Fibroblast of skin of left quadriceps (primary cell): ENCODE data around the gene RNF181.
A peak's percentile ranks its signal among the peaks of the same experiment; 100 is the strongest.
"Not testable (repeated sequence)": the region's sequence is repeated elsewhere in the genome, so short reads cannot be mapped to it uniquely, and the experiment has no call there.

Experiments used
- DNase-seq, 2 experiments: peaks; one replicate each; pipeline ENCODE4 v3.0.0-alpha.2; 2013; ENCODE audit warnings: low read depth in 2 of 2

The RNF181 gene

DNA sequence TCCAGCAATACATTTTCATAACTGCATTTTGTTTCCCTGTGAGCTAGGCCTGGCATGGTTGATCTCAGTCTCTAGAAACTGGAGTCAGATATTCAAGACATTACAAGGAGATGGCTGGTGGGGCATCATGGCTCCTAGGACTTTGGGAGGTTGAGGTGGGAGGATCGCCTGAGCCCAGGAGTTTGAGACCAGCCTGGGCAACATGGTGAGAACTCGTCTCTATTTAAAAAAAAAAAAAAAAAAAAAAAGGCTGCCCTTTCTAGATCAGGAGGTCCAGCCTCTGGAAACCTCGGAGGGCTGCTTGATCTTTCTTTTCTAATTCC lies 18.5 kb upstream of the RNF181 start:
- DNase-seq, result no peak

DNA sequence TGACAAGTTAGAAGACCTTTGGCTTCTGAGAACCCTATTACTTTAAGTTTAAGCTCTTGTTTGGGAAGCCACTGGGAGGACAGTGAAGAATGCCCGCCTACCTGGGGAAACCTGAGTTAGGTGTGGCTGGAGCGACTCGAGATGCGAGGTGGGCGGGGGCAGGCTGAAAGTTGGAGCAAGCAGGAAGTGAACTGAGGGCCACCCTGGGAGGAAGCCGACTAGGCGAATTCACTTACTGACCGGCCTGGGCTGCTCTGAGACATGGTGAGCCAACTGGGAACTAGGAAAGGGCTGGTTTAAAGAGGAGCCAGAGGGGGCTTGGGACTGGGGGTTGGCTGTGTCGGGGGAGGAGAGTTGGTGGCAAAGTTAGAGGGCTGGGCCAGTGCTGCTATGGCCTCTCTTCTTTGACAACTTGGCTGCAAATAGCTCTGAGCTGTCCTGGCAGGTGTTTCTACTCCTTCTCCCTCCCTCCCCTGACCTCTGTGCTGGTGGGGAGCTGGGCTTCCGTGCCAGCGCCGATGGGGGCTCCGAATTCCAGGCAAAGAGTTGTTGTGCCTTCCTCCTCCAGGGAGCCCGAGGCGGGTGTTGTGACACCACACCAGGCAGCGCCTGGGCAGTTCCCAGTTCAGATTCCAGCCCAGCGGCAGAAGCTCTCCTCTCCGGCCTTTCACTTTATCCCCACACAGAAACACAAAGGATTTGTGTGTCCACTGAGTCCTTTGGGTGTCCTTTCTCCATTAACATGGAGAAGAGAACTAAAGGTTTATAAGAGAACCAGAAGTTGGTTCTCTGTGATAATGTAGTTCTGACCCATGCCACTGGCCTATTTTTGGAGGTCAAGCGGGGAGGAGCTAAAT lies 17.9 kb upstream of the RNF181 start, which contains the start of gene VAMP8:
VAMP8 (plus strand) TSS at position 201 of the 857 bp plus-strand sequence; CDS start at position 262, 61 bp downstream.
- no peak for DNase-seq

DNA sequence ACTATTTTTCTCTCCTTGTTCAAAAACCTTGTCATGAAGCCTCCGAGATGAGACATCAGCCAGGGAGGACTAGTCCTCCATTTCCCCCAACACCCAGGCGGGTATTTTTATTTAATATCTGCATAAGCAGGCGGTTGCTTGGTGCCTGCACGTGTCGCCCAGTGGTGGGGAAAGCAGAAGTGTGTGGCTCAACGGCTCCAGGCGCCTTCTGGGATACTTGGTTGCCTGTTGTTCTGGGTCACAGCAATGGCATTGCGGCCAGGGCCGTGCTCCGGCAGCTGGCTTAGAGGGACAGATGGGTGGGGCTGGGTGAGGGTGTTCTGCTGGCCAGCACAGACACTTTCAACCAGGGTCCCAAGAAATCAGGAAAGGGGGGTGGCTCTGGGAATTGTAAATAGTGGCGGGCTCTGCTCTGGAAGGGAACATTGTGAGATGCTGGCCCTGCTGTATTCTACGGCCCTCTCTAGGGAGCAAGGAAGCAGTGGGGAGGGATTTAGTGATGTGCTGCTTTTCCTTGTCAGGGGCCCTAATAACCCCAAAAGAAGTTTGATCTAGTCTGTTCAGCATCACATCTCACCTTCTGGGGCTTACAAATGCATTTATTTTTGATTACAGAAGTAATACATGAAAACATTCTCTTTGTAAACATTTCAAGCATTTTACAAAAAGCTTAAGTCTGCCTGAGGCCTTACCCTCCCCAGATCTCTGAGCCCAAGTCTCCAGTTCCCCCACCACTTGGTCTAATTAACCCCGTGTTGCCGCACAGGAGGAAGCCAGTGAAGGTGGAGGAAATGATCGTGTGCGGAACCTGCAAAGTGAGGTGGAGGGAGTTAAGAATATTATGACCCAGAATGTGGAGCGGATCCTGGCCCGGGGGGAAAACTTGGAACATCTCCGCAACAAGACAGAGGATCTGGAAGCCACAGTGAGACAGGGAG lies 17.0 kb upstream of the RNF181 start:
- DNase-seq, result no peak

- no peak for DNase-seq
These were observed 16.1 kb upstream of the RNF181 start for GRCh38 chr2:85579266-85579935.

DNA sequence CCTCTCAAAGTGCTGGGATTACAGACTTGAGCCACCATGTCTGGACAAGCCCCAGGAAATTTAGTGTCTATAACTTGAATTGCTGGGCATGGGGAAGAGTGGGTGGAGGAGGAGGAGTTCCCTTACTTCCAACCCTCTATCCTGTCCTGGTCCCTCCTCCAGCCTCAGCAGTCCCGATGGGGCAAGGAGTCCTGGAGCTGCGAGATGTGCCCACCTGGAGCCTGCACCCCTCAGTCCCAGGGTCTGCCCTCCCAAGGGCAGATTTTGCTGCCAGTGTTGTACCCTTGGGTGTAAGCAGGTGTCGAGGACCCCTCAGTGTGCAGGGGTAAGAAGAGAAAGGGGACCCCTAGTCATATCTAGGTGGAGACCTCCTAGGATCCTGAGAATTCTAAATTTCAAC lies 15.3 kb upstream of the RNF181 start:
- DNase-seq, result no peak

GRCh38 chr2:85582492-85582891 lies 13.1 kb upstream of the RNF181 start:
- DNase-seq, result no peak

DNA sequence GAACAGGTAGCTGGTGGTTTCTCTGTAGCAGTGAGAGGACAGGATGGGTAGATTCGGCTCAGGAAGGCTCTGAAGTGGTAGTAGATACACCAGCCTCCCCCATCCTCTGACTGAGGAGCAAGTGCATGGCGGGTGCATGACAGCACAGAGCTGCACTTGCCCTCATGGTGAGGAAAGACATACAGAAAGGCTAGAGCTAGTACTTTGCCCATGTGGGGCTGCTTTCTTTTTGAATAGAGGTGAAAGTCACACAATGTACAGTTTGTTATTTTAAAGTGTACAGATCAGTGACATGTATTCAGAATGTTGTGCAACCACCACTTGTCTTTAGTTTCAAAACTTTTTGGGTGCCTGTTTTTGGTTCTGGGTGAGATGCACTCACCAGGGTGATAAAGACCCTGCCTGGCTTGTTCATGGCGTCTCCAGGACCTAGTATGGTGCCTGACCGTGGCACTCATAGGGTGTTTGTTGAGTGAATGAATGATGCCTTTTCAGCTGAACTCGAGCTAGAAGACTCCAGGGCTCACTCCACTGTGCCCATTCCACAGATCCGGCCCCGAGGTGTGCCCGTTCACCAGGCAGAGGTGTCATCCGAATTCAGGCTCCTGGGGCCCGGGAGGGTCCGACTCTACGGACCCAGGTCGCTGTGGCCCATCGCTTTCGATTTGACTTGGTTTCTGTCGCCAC lies 11.7 kb upstream of the RNF181 start:
- DNase-seq, result no peak

DNA sequence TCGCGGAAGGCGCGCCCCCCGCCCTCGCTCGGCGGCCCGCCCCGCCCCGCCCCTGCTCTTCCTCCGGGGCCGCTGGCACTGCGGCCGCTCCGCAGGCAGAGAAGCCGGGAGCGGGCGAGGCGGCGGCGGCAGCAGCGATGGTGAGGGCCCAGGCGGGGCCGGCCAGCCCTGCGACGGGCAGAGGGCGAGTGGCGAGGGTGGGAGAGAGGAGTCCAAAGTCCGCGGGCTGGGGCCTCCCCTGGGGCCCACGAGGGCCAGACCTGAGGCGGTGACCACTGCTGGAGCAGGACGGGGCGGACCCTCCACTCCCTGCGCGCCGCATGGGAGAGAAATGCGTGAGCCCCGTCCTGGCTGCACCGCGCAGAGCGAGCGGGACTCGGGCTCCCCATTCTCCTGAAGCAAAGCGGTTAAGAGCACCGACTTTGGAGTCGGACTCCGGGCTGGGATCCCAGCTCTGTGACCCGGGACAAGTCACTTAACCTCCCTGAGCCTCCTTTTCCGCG lies 11.1 kb upstream of the RNF181 start, which contains the start of gene VAMP5:
VAMP5 (plus strand) TSS at position 78 of the 503 bp plus-strand sequence; CDS start at position 138, 60 bp downstream.
- DNase-seq, result no peak

DNA sequence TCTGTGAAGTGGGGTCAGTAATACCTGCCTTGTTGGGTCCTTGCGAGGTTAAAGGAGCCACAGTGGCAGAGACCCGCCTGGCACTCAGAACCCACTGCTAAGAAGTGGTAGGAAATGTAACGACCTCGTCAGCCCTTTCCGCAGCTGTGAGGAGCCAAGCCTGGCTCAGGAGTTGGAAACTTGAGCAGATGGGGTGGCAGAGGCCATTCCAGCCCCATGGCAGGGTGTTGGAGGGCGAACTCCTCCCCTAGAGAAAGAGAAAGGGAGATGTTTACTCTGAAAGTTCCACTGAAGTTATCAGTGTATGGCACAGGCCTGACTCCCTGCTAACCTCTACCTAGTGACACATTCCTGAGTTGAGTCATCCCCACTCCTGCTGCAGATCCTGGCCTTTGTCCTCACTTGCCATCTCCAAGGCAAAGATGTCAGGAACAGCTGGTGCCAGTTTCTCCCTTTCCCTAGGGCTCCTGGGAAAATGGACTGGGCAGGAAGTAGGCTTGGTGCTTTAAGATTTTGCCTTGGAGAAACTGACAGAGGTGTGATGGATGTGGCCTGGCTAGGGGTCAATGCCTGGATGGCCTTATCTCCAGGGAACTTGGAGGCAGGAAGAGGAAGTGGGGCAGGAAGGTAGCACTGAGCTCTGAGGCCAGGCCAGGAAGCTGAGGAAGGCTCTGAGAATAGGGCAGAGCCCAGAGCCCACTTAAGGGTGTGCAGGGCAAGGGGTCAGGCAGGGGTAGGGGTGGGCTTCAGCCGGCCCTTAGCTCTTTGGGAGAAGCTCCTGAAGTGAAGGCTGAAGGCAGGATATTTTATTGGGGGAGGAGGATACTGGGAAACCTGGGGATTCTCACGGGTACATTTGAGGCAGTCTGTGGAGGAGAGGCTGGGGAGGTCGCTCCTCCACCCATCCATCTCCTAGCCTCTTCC lies 10.4 kb upstream of the RNF181 start:
- no peak for DNase-seq

GRCh38 chr2:85585781-85586105 lies 9.8 kb upstream of the RNF181 start:
- DNase-seq, result no peak

DNA sequence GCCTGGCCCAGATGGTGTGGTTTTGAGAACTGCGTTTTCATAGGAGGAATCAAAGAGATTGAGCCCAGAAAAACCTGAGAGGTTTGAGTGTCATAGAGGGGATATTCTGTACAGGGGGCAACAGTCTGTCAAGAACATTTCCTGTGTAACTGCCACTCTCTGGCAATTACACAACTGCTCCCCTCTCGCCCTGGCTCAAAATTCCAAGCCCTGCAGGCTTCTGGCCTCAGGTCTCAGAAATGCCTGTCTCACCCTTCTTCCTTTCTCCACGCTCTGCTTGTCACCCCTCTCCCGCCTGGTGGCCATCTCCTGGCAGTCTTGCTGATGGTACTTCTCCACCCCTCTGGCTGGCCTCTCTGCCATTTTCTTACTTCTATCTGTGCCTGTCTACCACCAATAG lies 7.3 kb upstream of the RNF181 start:
- no peak for DNase-seq

DNA sequence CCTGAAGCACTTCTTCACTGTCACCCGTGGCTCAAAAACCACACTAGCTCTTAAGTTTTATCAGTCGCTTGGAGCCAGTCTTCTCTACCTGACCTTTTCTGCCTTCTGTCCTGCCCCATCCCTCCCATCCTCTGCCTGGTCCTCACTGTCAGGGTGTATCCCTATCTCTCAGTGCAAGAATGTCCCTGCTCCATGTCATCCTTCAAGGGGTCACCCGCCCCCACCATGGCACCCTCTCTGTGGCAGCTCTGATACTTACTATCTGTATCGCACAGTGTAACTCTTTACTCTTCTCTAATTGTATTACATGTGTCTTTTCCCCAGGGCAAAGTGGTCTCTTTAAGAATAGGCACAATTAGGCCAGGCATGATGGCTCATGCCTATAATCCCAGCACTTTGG lies 6.9 kb upstream of the RNF181 start:
- no peak for DNase-seq

- no peak for DNase-seq
These were observed 6.4 kb upstream of the RNF181 start for GRCh38 chr2:85589181-85589580.

DNA sequence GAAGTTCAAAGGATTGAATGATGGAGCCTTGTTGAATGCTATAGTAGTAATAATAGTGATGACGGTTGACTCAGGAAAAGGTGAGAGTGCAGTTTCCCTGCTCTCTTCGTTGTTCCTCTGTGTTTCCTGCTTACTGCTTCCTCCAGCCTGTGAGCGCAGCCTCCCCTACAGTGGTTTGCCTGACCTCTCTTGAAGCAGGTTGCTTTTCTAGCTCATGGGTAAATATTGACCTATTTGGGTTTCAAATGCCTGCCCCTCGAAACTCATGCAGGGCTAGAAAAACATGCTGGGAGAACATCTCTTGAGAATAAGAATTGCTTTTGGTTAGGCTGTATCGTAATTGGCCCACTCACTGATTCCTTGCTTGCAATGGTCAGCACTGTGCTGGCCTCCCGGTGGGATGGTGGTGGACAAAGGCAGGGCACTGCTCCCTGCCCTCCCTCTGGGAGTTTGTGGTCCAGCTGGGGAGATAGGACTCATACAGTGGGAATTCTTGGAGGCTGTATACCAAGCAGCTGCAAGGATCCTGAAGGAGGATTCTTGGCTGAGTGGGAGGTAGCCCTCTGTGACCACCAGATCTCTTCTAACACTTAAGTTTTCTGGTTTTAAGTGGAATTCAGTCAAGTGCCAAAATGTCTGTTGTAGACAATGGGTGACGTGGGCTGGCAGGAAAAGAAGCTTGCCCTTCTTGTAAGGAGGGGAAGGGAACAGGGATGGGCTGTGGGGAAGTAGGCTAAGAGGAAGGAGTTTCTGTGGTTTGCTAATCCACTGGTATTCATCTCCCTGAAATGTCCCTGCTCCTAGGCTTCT lies 5.4 kb upstream of the RNF181 start:
- DNase-seq, result peak; percentile 45 to 47

GRCh38 chr2:85590950-85591349 lies 4.6 kb upstream of the RNF181 start:
- DNase-seq, result no peak

DNA sequence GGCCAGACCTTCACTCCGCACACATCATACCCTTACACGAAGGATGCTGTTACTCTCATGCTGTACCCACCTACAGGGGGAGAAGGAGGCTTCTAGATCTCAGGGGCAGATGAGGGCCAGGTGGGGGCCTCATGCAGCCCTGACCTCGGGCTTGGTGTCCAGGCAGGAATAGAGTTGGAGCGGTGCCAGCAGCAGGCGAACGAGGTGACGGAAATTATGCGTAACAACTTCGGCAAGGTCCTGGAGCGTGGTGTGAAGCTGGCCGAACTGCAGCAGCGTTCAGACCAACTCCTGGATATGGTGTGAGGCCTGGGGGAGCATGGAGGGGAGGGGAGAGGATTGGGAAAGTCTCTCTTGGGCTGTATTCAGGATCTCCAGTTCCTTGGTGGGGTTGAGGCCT lies 4.0 kb upstream of the RNF181 start:
- no peak for DNase-seq

GRCh38 chr2:85592299-85592698 lies 3.2 kb upstream of the RNF181 start:
- DNase-seq, result not testable (repeated sequence)

DNA sequence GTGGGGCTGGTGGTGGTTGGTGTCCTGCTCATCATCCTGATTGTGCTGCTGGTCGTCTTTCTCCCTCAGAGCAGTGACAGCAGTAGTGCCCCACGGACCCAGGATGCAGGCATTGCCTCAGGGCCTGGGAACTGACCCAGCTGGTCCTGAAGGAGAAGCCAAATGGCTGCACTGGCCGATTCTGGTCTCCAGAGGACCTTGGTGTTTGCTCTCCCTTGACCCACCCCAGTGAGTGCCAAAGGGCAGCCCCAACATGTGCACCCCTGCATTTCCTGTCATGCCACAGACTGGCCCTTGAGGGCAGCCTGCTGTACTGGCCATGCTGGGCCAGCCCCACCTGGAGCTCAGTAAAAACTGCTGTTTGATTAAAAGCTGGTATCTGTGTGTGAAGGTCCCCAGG lies 2.5 kb upstream of the RNF181 start:
- DNase-seq, result no peak

DNA sequence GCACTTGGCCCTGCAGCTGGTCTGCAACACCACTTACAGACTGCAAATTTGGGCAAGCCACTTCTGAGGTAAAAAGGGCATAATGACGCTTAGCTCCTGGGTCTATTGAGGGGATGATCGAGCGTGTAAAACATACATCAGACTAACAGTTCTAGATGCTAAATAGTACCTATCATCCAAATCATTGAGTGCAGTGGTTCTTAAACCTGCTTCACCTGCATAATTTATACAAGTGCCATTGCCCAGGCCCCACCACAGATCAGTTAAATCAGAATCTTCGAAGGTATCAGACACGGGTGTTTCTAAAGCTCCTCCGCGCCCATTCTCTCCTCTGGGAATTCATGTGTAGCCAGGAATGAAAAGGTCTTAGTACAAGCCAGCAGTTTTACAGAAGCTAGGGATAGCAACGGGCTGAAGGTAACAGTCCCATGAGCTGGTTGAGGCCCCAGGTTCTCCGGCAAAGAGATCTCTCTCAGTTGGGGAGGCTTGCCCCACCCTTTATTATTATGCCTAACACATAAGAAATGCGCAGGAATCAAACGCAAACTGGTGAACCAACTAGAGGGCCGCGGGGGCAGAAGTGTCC lies 737 bp upstream of the RNF181 start:
- DNase-seq, result no peak
